HepG2 (cell line): ENCODE results near the gene C12orf42. TPM values are rescaled to one million over a fixed set of nuclear protein-coding genes. Genes with fewer than 3 reads are reported as not detected.

Experiments used
- ATAC-seq: fragments of 200-7000 bp; cut with Tn5 transposase; 3 replicates; pipeline ENCODE4 v1.9.1; 2020; ENCODE audit warnings: mild to moderate bottlenecking, moderate library complexity
- BruUV-seq: library from RNA; stranded (reverse); fragments of 400-500 nt; replicated peaks from 2 replicates; lab custom pipeline; 2021; lab: Mats Ljungman, UMichigan
- CTCF ChIA-PET: fragments of 300-600 bp; formaldehyde crosslinking; extraction: SDS; loops from one replicate; lab custom pipeline; 2021; ENCODE audit warnings: low total read pairs, inconsistent platforms, low intra/inter-chr PET ratio; lab: Yijun Ruan, JAX
- POLR2A ChIA-PET: fragments of 350-600 bp; sonication (Branson Sonifier 250); formaldehyde crosslinking; loops from one replicate; lab custom pipeline; 2020; ENCODE audit warnings: antibody characterized with exemption, inconsistent platforms; lab: Yijun Ruan, JAX
- DNase-seq: peaks from one replicate; pipeline ENCODE4 v3.0.0-alpha.2; 2015; ENCODE audit warnings: low spot score
- FAIRE-seq: peaks from 3 replicates; lab custom pipeline; 2011; peaks lifted over from hg19 to GRCh38; lab: Jason Lieb, UNC
- H2AFZ ChIP-seq: one replicate; pipeline ENCODE4 v1.6.1; 2011; ENCODE audit warnings: low read length, inconsistent platforms
- H3K27ac ChIP-seq: fragments of 300-600 bp; 3 replicates; pipeline ENCODE4 v1.8.0; 2011; ENCODE audit warnings: mixed run types, mild to moderate bottlenecking, mixed read lengths, low read length, inconsistent platforms; ENCODE audit not compliant: insufficient read depth; ENCODE audit errors: extremely low read length
- H3K27me3 ChIP-seq, 2 experiments: fragments of 200-600 bp in 1 of 2; 2 replicates in 1 of 2; 3 replicates in 1 of 2; pipeline versions ENCODE4 v1.6.0 to v1.8.0; 2011; ENCODE audit warnings: low read length in 2 of 2, mild to moderate bottlenecking in 2 of 2, moderate library complexity in 2 of 2, inconsistent platforms in 1 of 2; ENCODE audit not compliant: insufficient read depth in 2 of 2, control insufficient read depth in 1 of 2
- H3K36me3 ChIP-seq, 2 experiments: fragments of 200-600 bp in 1 of 2; replicated peaks in 1 of 2; 2 replicates in 1 of 2; 3 replicates in 1 of 2; pipeline versions ENCODE4 v1.5.1 to v1.8.0; 2011; ENCODE audit warnings: low read length in 2 of 2, inconsistent platforms in 1 of 2; ENCODE audit not compliant: insufficient read depth in 2 of 2, control insufficient read depth in 1 of 2
- H3K4me1 ChIP-seq: 2 replicates; pipeline ENCODE4 v1.5.1; 2012; ENCODE audit warnings: low read length, inconsistent platforms; ENCODE audit not compliant: insufficient read depth
- H3K4me2 ChIP-seq: 2 replicates; pipeline ENCODE4 v1.6.0; 2011; ENCODE audit warnings: low read depth, low read length, inconsistent platforms
- H3K4me3 ChIP-seq, 3 experiments: fragments of 200-600 bp in 1 of 3; sonication (generic), shearing (Covaris generic) in 1 of 3; replicated peaks in 1 of 3; 2 replicates each; pipeline ENCODE4 v1.5.1; 2011 to 2016; ENCODE audit warnings: low read length in 3 of 3, inconsistent platforms in 2 of 3, low read depth in 2 of 3, mild to moderate bottlenecking in 2 of 3, control low read depth in 1 of 3, mixed read lengths in 1 of 3; ENCODE audit not compliant: insufficient read depth in 1 of 3
- H3K79me2 ChIP-seq: one replicate; pipeline ENCODE4 v1.6.1; 2011; ENCODE audit warnings: low read length, inconsistent platforms; ENCODE audit not compliant: insufficient read depth
- H3K9ac ChIP-seq: 2 replicates; pipeline ENCODE4 v1.6.0; 2011; ENCODE audit warnings: mild to moderate bottlenecking, low read depth, low read length, inconsistent platforms; ENCODE audit not compliant: insufficient read depth
- H3K9me3 ChIP-seq: 2 replicates; pipeline ENCODE4 v1.5.1; 2012; ENCODE audit warnings: mild to moderate bottlenecking, low read length
- H4K20me1 ChIP-seq: 2 replicates; pipeline ENCODE4 v1.6.0; 2011; ENCODE audit warnings: inconsistent platforms, mild to moderate bottlenecking, low read length, moderate library complexity; ENCODE audit not compliant: insufficient read depth
- CEBPB ChIP-seq: IDR thresholded peaks from 2 replicates; pipeline ENCODE4 v1.6.1; 2011; ENCODE audit warnings: low read depth, low read length, improper control_type of control experiment, borderline replicate concordance
- DRAP1 ChIP-seq: IDR thresholded peaks from 2 replicates; pipeline ENCODE4 v1.6.1; 2016; ENCODE audit warnings: missing genetic modification reagents, missing compliant biosample characterization
- ETS1 ChIP-seq: sonication (generic); formaldehyde crosslinking; IDR thresholded peaks from 2 replicates; pipeline ENCODE4 v1.4.0; 2020; ENCODE audit warnings: missing genetic modification reagents
- HMGA1 ChIP-seq: sonication (generic); formaldehyde crosslinking; conservative IDR thresholded peaks from 2 replicates; pipeline ENCODE4 v1.4.0; 2020; ENCODE audit warnings: missing genetic modification reagents
- HNF4G ChIP-seq, 2 experiments: sonication (generic) in 1 of 2; formaldehyde crosslinking in 1 of 2; IDR thresholded peaks; 2 replicates each; pipeline versions ENCODE4 v1.4.0 to v1.6.1; 2011 to 2020; ENCODE audit warnings: borderline replicate concordance in 2 of 2, low read depth in 2 of 2, mild to moderate bottlenecking in 2 of 2, low read length in 1 of 2, missing genetic modification reagents in 1 of 2, moderate library complexity in 1 of 2
- JARID2 ChIP-seq: sonication (generic); formaldehyde crosslinking; IDR thresholded peaks from 2 replicates; pipeline ENCODE4 v1.8.1; 2023; ENCODE audit warnings: missing genetic modification reagents, inconsistent platforms; ENCODE audit not compliant: insufficient replicate concordance
- MIER3 ChIP-seq: IDR thresholded peaks from 2 replicates; pipeline ENCODE4 v1.6.1; 2016; ENCODE audit warnings: missing compliant biosample characterization, borderline replicate concordance
- MLLT10 ChIP-seq: sonication (generic); formaldehyde crosslinking; IDR thresholded peaks from 2 replicates; pipeline ENCODE4 v1.4.0; 2020; ENCODE audit warnings: missing genetic modification reagents
- PITX1 ChIP-seq: sonication (generic); formaldehyde crosslinking; IDR thresholded peaks from 2 replicates; pipeline ENCODE4 v1.5.1; 2020; ENCODE audit warnings: mild to moderate bottlenecking, missing genetic modification reagents
- POLR2AphosphoS2 ChIP-seq: IDR thresholded peaks from 2 replicates; pipeline ENCODE4 v1.6.1; 2011; ENCODE audit warnings: low read depth, low read length, improper control_type of control experiment
- YEATS4 ChIP-seq: sonication (generic); formaldehyde crosslinking; IDR thresholded peaks from 2 replicates; pipeline ENCODE4 v1.4.0; 2020; ENCODE audit warnings: missing genetic modification reagents, borderline replicate concordance
- ZFY ChIP-seq: sonication (generic); formaldehyde crosslinking; IDR thresholded peaks from 2 replicates; pipeline ENCODE4 v1.4.0; 2020; ENCODE audit warnings: missing genetic modification reagents
- ZNF232 ChIP-seq: sonication (generic); formaldehyde crosslinking; IDR thresholded peaks from 2 replicates; pipeline ENCODE4 v1.4.0; 2020; ENCODE audit warnings: missing genetic modification reagents, borderline replicate concordance
- ZNF557 ChIP-seq: sonication (generic); formaldehyde crosslinking; IDR thresholded peaks from 2 replicates; pipeline ENCODE4 v1.4.0; 2020; ENCODE audit warnings: missing genetic modification reagents
- ZNF761 ChIP-seq: sonication (generic); formaldehyde crosslinking; conservative IDR thresholded peaks from 2 replicates; pipeline ENCODE4 v1.4.0; 2020; ENCODE audit warnings: mild to moderate bottlenecking, missing genetic modification reagents
- WGBS: methylation state at CpG from one replicate; pipeline ENCODE4 v1.1.6; 2017; ENCODE audit warnings: low lambda C conversion rate; 5-methylcytosine and 5-hydroxymethylcytosine counted together
- in situ Hi-C: cut with HindIII; loops from 2 replicates; pipeline ENCODE4 v1.10.0; 2017; ENCODE audit warnings: low pct_unique_long_range_greater_than_20kb; ENCODE audit not compliant: extremely low pct_ligation_motif_present
- intact Hi-C: fragments of 100-400 bp; cut with micrococcal nuclease; formaldehyde crosslinking; loops from one replicate; pipeline ENCODE4 v1.10.0; 2022; ENCODE audit not compliant: unreplicated experiment
- polyA plus RNA-seq, 8 experiments: library from polyadenylated mRNA; depleted of rRNA in 3 of 8; stranded (reverse) in 7 of 8; unstranded in 1 of 8; fragments of >200 nt; fragmentation: Illumina TruSeq in 4 of 8; extraction: Trizol in 4 of 8; gene quantifications; 2 replicates each; pipeline versions ENCODE4 v1.2.1 to v1.2.3, GENCODE V29; 2011 to 2016; ENCODE audit warnings: low read depth in 4 of 8, missing spikeins in 1 of 8, mixed read lengths in 1 of 8; ENCODE audit not compliant: insufficient read depth in 1 of 8
- total RNA-seq, 5 experiments: library from RNA; depleted of rRNA; stranded (reverse); fragments of >200 nt; fragmentation: Illumina TruSeq; extraction: Trizol; gene quantifications; 2 replicates each; pipeline ENCODE4 v1.2.3, GENCODE V29; 2016; ENCODE audit warnings: low read depth in 1 of 5

C12orf42 gene
- total and polyA plus RNA-seq, 2 of the 13 experiments (the other 11 are each of a cell fraction or from before 2014, with no cell fraction given) = not detected

- Histone ChIP-seq H3K9ac (no peak overlapping the region), H3K4me3 (no peak overlapping the region), H3K9me3 (no peaks in the 10 kb centered on the region), H3K27ac (no peak overlapping the region), H3K79me2 (no peaks in the 10 kb centered on the region), H2AFZ (no peak overlapping the region), H3K27me3 (no peaks in the 10 kb centered on the region), H4K20me1 (no peaks in the 10 kb centered on the region), H3K4me1 (no peaks in the 10 kb centered on the region), H3K36me3 (no peaks in the 10 kb centered on the region), H3K4me2 (no peak overlapping the region)
- DNase-seq (no peak), FAIRE-seq (no peak), ATAC-seq (no peak)
- intact Hi-C loops = no loop called here
- POLR2A ChIA-PET = no interaction called here
- 0% methylated on average over 3 of the region's 3 CpGs for WGBS
- BruUV-seq = no TSS peak
- TF ChIP-seq ZFY (CRISPR knock-in tag) (no peak), DRAP1 (CRISPR knock-in tag) (no peak), HMGA1 (CRISPR knock-in tag) (no peak), CEBPB (no peak), POLR2AphosphoS2 (no peak), MIER3 (no peak), MLLT10 (CRISPR knock-in tag) (no peak), ZNF232 (CRISPR knock-in tag) (no peak), HNF4G (IDR thresholded peaks at IDR 0.05; ENCODE audit: borderline replicate concordance, low read depth, low read length) (no peak), HNF4G (CRISPR knock-in tag; IDR thresholded peaks at IDR 0.05; ENCODE audit: borderline replicate concordance, low read depth) (no peak), ZNF557 (no peak), YEATS4 (no peak), PITX1 (CRISPR knock-in tag) (no peak), ETS1 (CRISPR knock-in tag) (no peak), ZNF761 (CRISPR knock-in tag) (no peak), JARID2 (CRISPR knock-in tag) (no peak)
- CTCF ChIA-PET = no interaction called here
- in situ Hi-C loops = no loop called here
These were observed 18.1 kb upstream of the C12orf42 start for GRCh38 chr12:103513875-103514274.
